NT2/D1 (cell line): ENCODE data around the gene RHOB.

Experiments
- DNase-seq: peaks from one replicate; pipeline ENCODE4 v3.0.0-alpha.2; 2011; ENCODE audit warnings: low read depth, low spot score
- H3K27me3 ChIP-seq: 2 replicates; pipeline ENCODE4 v1.6.0; 2011; ENCODE audit warnings: mild to moderate bottlenecking; ENCODE audit not compliant: insufficient read length, insufficient read depth
- H3K36me3 ChIP-seq: 2 replicates; pipeline ENCODE4 v1.6.1; 2011; ENCODE audit warnings: mild to moderate bottlenecking, low read length, mixed read lengths; ENCODE audit not compliant: insufficient read depth, insufficient read length
- H3K4me1 ChIP-seq: 2 replicates; pipeline ENCODE4 v1.5.1; 2011; ENCODE audit not compliant: insufficient read depth, insufficient read length
- H3K4me3 ChIP-seq: 2 replicates; pipeline ENCODE4 v1.5.1; 2011; ENCODE audit warnings: low read depth; ENCODE audit not compliant: insufficient read length
- H3K9ac ChIP-seq: 2 replicates; pipeline ENCODE4 v1.6.0; 2011; ENCODE audit warnings: low read depth; ENCODE audit not compliant: insufficient read length
- H3K9me3 ChIP-seq: 2 replicates; pipeline ENCODE4 v1.5.1; 2011; ENCODE audit warnings: mild to moderate bottlenecking, low read length; ENCODE audit not compliant: insufficient read depth
- SUZ12 ChIP-seq: IDR thresholded peaks from 2 replicates; pipeline ENCODE4 v1.6.1; 2011; ENCODE audit not compliant: insufficient read length, insufficient read depth; ENCODE audit errors: extremely low read depth
- YY1 ChIP-seq: IDR thresholded peaks from 2 replicates; pipeline ENCODE4 v1.6.1; 2011; ENCODE audit not compliant: insufficient read length, insufficient read depth
- ZNF274 ChIP-seq: IDR thresholded peaks from 2 replicates; pipeline ENCODE4 v1.6.1; 2011; ENCODE audit warnings: mild to moderate bottlenecking, low read depth, low read length

The RHOB gene

GRCh38 chr2:20447437-20448245 lies 767 bp downstream of the RHOB start:
- no peak for DNase-seq
- H3K27me3 ChIP-seq: peaks cover 12% of the 10 kb centered on the region
- H3K9ac ChIP-seq: peak overlapping the region; percentile 93
- H3K9me3 ChIP-seq: no peaks in the 10 kb centered on the region
- H3K36me3 ChIP-seq: peaks cover 21% of the 10 kb centered on the region
- TF ChIP-seq YY1 (no peak), ZNF274 (no peak), SUZ12 (no peak)
- peak overlapping the region; percentile 90 for H3K4me3 ChIP-seq
- peaks cover 2% of the 10 kb centered on the region for H3K4me1 ChIP-seq

GRCh38 chr2:20448246-20448976 lies 1.5 kb downstream of the RHOB start:
- H3K9ac ChIP-seq: peak overlapping the region; percentile 93
- no peak for TF ChIP-seq YY1
- no peak for TF ChIP-seq ZNF274
- peaks cover 21% of the 10 kb centered on the region for H3K36me3 ChIP-seq
- H3K27me3 ChIP-seq: peaks cover 15% of the 10 kb centered on the region
- no peak for DNase-seq
- H3K4me3 ChIP-seq: peak overlapping the region; percentile 90
- peaks cover 2% of the 10 kb centered on the region for H3K4me1 ChIP-seq
- no peaks in the 10 kb centered on the region for H3K9me3 ChIP-seq

GRCh38 chr2:20448977-20449306 lies 2.1 kb downstream of the RHOB start:
- Histone ChIP-seq H3K4me3 (peak overlapping the region; percentile 90), H3K9me3 (no peaks in the 10 kb centered on the region), H3K4me1 (peaks cover 2% of the 10 kb centered on the region), H3K36me3 (peaks cover 21% of the 10 kb centered on the region), H3K9ac (peak overlapping the region; percentile 50), H3K27me3 (peaks cover 15% of the 10 kb centered on the region)
- DNase-seq: no peak
- TF ChIP-seq SUZ12 (no peak), ZNF274 (no peak), YY1 (no peak)

- peaks cover 15% of the 10 kb centered on the region for H3K27me3 ChIP-seq
- TF ChIP-seq ZNF274 (no peak), YY1 (no peak), SUZ12 (no peak)
- peaks cover 21% of the 10 kb centered on the region for H3K36me3 ChIP-seq
- peaks cover 2% of the 10 kb centered on the region for H3K4me1 ChIP-seq
- no peaks in the 10 kb centered on the region for H3K9me3 ChIP-seq
- DNase-seq: no peak
- peak overlapping the region; percentile 15 for H3K4me3 ChIP-seq
- H3K9ac ChIP-seq: no peak overlapping the region
Observed at GRCh38 chr2:20449501-20450200, 2.8 kb downstream of the RHOB start.

- no peak for DNase-seq
- Histone ChIP-seq H3K4me1 (peaks cover 2% of the 10 kb centered on the region), H3K9me3 (no peaks in the 10 kb centered on the region), H3K9ac (no peak overlapping the region), H3K36me3 (peaks cover 21% of the 10 kb centered on the region), H3K4me3 (no peak overlapping the region), H3K27me3 (peaks cover 15% of the 10 kb centered on the region)
- TF ChIP-seq SUZ12: no peak
- no peak for TF ChIP-seq YY1
- no peak for TF ChIP-seq ZNF274
Observed at GRCh38 chr2:20450201-20450999, 3.5 kb downstream of the RHOB start.

GRCh38 chr2:20451000-20451290 lies 4.1 kb downstream of the RHOB start:
- peaks cover 21% of the 10 kb centered on the region for H3K36me3 ChIP-seq
- TF ChIP-seq ZNF274 (no peak), SUZ12 (no peak), YY1 (no peak)
- DNase-seq: no peak
- H3K9me3 ChIP-seq: no peaks in the 10 kb centered on the region
- peaks cover 15% of the 10 kb centered on the region for H3K27me3 ChIP-seq
- no peak overlapping the region for H3K4me3 ChIP-seq
- peaks cover 2% of the 10 kb centered on the region for H3K4me1 ChIP-seq
- no peak overlapping the region for H3K9ac ChIP-seq
